SK-N-MC (cell line): Measurements from ENCODE around the gene ARHGAP44.

Experiments
- EZH2 ChIP-seq: fragments of 200-600 bp; sonication (generic); IDR thresholded peaks from one replicate; pipeline ENCODE4 v1.6.1; 2017; ENCODE audit warnings: antibody characterized with exemption
- FOXP2 ChIP-seq: optimal IDR thresholded peaks from 2 replicates; pipeline ENCODE3; 2011; ENCODE audit warnings: mild to moderate bottlenecking, moderate library complexity; ENCODE audit not compliant: insufficient read depth; ENCODE audit errors: extremely low read length, control extremely low read depth
- POLR2AphosphoS5 ChIP-seq: IDR thresholded peaks from 2 replicates; pipeline ENCODE4 v1.6.1; 2012; ENCODE audit warnings: mild to moderate bottlenecking, low read depth, low read length, borderline replicate concordance

DNA sequence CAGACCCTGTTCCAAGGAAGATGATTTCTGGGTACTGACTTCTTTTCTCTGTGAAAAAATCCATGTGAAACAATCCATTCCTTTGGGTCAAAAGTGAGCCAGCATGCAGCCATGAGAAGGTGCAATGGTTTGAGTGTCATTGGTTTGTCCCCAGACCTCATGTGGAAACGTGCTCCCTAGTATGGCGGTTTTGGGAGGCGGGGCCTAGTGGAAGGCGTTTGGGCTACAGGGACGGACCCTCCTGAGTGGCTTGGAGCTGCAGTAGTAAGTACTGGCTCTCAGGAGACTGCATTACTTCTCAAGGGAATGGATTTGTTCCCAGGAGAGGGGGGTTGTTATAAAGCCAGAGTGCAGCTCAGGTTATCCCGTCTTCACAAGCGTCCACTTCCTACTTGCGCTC is 209.2 kb downstream of the ARHGAP44 start:
- TF ChIP-seq EZH2 (no peak), POLR2AphosphoS5 (no peak), FOXP2 (no peak)
